AG09319 (cell line): Measurements from ENCODE around the gene PSMG1.

ENCODE experiments used
- DNase-seq: peaks from one replicate; pipeline ENCODE4 v3.0.0-alpha.2; 2010; ENCODE audit warnings: low read depth; ENCODE audit errors: extremely low read depth
- TF ChIP-seq, protein P1 (sequence below): IDR thresholded peaks from 2 replicates; pipeline ENCODE4 v1.5.1; 2011; ENCODE audit warnings: low read depth, mild to moderate bottlenecking, inconsistent platforms, low read length, moderate library complexity

Gene PSMG1

DNA sequence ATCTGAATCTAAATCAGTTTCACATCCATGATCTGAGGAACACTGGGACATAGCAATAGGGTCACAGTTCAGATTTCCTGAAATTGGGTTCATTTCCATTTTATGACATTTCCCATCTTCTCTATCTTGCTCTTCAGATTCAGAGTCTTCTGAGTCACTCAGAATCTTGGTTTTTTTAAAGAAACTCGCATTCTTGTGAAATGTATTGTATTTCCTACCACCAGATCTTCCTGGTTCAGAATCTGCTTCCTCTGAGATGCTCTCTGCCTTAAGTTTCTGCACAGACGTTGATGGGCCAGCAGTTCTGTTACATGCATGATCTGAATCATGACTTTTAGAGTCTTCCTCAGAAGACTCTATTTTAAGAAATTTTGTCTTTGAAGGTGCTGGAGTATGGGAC is 15.5 kb upstream of the PSMG1 start:
- TF ChIP-seq, protein P1, sequence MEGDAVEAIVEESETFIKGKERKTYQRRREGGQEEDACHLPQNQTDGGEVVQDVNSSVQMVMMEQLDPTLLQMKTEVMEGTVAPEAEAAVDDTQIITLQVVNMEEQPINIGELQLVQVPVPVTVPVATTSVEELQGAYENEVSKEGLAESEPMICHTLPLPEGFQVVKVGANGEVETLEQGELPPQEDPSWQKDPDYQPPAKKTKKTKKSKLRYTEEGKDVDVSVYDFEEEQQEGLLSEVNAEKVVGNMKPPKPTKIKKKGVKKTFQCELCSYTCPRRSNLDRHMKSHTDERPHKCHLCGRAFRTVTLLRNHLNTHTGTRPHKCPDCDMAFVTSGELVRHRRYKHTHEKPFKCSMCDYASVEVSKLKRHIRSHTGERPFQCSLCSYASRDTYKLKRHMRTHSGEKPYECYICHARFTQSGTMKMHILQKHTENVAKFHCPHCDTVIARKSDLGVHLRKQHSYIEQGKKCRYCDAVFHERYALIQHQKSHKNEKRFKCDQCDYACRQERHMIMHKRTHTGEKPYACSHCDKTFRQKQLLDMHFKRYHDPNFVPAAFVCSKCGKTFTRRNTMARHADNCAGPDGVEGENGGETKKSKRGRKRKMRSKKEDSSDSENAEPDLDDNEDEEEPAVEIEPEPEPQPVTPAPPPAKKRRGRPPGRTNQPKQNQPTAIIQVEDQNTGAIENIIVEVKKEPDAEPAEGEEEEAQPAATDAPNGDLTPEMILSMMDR = no peak
- DNase-seq = no peak

DNA sequence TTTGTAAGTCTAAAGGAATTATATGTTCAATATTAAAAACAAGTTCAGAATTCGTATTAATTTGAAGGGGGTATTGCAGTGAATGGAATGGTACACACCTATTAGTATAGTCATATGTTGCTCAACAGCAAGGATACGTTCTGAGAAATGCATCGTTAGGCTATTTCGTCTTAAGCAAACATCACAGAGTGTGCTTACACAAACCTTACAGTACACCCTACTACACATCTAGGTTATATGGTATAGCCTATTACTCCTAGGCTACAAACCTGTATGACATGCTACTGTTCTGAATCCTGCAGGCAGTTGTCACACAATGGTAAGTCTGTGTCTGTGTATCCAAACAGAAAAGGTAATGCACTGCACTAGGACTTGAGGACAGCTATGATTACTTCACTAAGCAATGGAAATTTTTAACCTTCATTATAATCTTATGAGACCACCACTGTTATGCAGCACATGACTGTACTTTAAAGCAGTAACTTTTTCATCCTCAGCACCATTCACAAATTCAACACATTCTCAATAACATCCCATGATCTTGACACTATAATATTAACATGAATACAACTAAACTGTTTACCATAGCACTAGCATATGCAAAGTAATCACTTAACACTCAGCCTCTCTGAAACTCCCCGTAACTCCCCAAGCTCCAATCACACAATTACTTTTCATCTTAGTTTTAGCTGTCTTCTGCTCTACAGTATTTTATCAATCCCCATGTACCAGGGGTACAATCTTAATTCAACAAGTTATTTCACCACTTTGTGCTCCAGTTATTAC is 14.4 kb upstream of the PSMG1 start:
- TF ChIP-seq, protein P1 = no peak
- DNase-seq = no peak

DNA sequence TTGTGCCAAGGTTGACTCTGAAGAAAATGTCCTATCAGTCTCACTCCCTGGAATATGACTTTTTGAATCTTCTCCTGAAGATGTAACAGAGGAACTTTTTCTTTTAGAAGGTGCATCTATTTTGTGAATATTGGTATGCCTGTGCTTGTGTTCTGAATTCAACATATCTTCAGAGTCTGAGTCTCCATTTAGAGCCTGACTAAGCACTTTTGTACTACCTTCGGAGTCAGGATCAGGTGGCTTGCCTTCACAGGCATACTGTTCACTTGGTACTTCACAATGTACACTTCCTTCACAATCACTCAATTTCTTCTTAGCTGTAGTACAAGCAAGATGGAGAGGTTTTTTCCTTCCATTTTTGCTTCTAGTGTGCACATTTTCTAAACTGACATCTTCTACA is 13.6 kb upstream of the PSMG1 start:
- TF ChIP-seq, protein P1 = no peak
- DNase-seq = no peak

DNA sequence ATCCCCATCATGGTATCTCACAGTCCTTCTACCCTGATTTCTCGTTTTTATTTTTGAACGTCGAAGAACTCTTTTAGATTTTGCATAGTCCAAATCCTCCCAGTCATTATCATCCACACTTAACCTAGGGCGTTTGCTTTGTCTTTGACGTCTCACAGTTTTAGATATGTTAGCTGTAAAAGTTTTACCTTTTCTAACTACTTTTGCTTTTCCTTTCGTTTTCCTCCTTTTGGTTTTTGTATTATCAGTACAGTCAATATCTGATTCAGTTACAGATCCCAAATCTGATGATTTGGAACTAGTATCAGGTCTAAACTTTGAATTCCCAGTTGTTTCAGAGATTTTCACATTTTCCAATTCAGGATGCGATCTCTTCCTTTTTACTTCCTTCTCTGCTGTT is 13.1 kb upstream of the PSMG1 start:
- no peak for DNase-seq
- TF ChIP-seq, protein P1 = no peak

DNA sequence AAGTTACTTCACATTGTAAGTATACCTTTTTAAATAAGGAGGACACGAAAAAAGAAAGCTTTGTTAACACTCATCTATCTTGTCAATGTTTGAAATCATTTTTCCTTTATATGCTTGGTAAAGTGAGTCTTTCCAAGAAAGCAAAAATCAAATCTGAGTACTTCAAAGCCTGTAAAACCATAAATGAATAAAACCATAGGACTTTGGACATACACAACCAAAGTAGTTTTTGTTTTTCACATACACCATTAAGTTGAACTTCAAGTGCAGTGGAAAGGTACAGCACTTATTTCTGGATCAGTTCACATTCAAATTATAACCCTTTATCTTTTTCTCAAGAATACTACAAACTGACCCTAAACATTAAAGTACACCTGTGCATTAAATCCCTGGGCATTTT is 10.1 kb upstream of the PSMG1 start:
- TF ChIP-seq, protein P1 = no peak
- no peak for DNase-seq

DNA sequence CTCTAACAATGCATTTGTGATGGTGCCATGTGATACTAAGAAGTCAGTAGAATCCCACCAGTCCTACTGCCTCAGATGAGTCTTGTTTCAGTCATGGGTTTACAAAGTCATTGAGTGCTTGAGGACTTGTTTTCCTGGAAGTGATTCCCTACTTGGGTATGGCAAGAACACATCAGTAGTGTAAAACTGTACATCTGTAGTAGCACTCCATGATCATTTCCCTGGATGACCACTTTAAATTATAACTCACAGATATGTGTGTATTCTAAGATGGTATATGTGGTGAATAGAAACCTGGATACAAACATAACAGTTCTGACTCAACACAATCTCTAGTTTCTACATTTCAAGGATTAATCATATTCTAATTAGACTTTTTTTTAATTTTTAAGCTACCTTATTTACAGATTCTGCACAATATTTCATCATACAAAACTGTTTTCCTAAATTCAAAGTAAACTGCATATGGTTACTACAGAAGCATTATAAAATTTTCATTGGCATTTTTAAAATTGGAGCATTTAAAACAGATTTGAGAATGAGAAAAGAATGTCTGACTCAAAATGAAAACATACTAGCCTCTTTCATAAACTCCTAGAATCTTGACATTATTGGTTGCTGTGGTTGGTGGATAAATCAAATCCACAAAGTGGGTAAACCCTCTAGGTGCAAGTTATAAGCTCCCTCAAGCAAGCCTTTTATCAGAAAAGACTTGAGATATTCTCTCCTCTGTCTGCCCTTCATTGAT is 6.8 kb upstream of the PSMG1 start:
- DNase-seq = no peak
- TF ChIP-seq, protein P1 = no peak

DNA sequence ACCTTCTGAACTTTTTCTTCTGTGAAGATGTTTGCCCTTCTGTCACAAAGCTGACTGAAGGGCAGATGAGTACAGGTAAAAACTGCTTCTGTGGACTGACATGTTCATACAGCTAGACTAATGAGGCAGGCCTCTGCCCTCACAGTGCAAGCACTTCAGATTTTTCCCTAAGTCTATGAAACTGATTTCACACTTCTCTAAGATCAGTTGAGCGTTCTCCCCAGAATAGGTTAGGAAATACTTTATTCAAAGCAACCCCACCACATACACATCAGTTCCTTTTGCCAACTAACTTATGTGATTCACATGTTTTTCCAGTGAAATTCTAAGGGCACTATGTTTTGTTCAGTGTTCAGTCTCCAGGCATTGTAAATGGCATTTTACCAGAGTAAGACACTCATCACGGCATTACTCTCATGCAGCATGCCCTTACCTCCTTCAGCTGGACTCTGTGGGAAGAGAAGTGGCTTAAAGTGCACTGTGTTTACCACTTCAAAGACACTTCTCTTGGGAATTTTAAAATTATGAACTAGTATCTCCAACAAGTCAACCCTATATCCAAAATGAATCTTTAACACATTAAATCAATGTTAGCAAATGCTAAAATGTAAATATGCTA is 5.4 kb upstream of the PSMG1 start:
- TF ChIP-seq, protein P1 = no peak
- no peak for DNase-seq
